Smooth muscle cell (in vitro differentiated cells): Measurements from ENCODE around the gene TTC16. TPM values are rescaled to one million over a fixed set of nuclear protein-coding genes. Genes with fewer than 3 reads are reported as not detected.

Experiments
- DNase-seq: peaks from one replicate; lab custom pipeline; 2025; ENCODE audit not compliant: unreplicated experiment; lab: John Stamatoyannopoulos, UW
- H2AFZ ChIP-seq: fragments of 200-600 bp; sonication (generic); 2 replicates; pipeline ENCODE4 v1.6.0; 2016; ENCODE audit warnings: antibody characterized with exemption, low read depth, mild to moderate bottlenecking
- H3F3A ChIP-seq: fragments of 200-600 bp; sonication (generic); 2 replicates; pipeline ENCODE4 v1.6.0; 2017; ENCODE audit warnings: antibody characterized with exemption, low read depth
- H3K27ac ChIP-seq: fragments of 200-600 bp; sonication (generic); 2 replicates; pipeline ENCODE4 v1.5.1; 2016; ENCODE audit warnings: low read depth, mild to moderate bottlenecking
- H3K27me3 ChIP-seq: fragments of 200-600 bp; sonication (generic); 2 replicates; pipeline ENCODE4 v1.6.1; 2016; ENCODE audit warnings: low read depth, mild to moderate bottlenecking
- H3K36me3 ChIP-seq: fragments of 200-600 bp; sonication (generic); 2 replicates; pipeline ENCODE4 v1.5.1; 2016; ENCODE audit warnings: low read depth
- H3K4me1 ChIP-seq: fragments of 200-600 bp; sonication (generic); 2 replicates; pipeline ENCODE4 v1.5.1; 2016; ENCODE audit warnings: low read depth
- H3K4me2 ChIP-seq: fragments of 200-600 bp; sonication (generic); 2 replicates; pipeline ENCODE4 v1.6.0; 2016; ENCODE audit warnings: mild to moderate bottlenecking
- H3K4me3 ChIP-seq: fragments of 200-600 bp; sonication (generic); 2 replicates; pipeline ENCODE4 v1.5.1; 2016; ENCODE audit warnings: mild to moderate bottlenecking
- H3K79me2 ChIP-seq: fragments of 200-600 bp; sonication (generic); 2 replicates; pipeline ENCODE4 v1.6.0; 2016; ENCODE audit warnings: low read depth, mild to moderate bottlenecking
- H3K9ac ChIP-seq: fragments of 200-600 bp; sonication (generic); 2 replicates; pipeline ENCODE4 v1.6.0; 2016; ENCODE audit warnings: low read depth
- H3K9me3 ChIP-seq: fragments of 200-600 bp; sonication (generic); replicated peaks from 2 replicates; pipeline ENCODE4 v1.5.1; 2016; ENCODE audit warnings: low read depth
- H4K20me1 ChIP-seq: fragments of 200-600 bp; sonication (generic); 2 replicates; pipeline ENCODE4 v1.6.0; 2016; ENCODE audit warnings: low read depth
- CTCF ChIP-seq: fragments of 200-600 bp; sonication (generic); IDR thresholded peaks from 2 replicates; pipeline ENCODE4 v1.5.1; 2017; ENCODE audit warnings: borderline replicate concordance, mild to moderate bottlenecking, antibody characterized with exemption; ENCODE audit not compliant: insufficient read depth, poor library complexity, severe bottlenecking
- WGBS: methylation state at CpG from one replicate; pipeline ENCODE4 v1.1.7; 2016; ENCODE audit warnings: low lambda C conversion rate; 5-methylcytosine and 5-hydroxymethylcytosine counted together
- polyA plus RNA-seq: library from polyadenylated mRNA; unstranded; fragments of >200 nt; fragmentation: Nextera tagmentation; extraction: Ambion mirVana; gene quantifications from 2 replicates; pipeline ENCODE4 v1.2.1, GENCODE V29; 2016
- total RNA-seq: library from RNA; depleted of rRNA; stranded (reverse); fragments of >200 nt; gene quantifications from 2 replicates; pipeline ENCODE4 v1.2.3, GENCODE V29; 2014

TTC16 gene
- total RNA-seq, result not detected in 2 replicates
- 0.22 TPM in 1 of 2 replicates, not detected in the other for polyA plus RNA-seq

GRCh38 chr9:127715470-127716337 is at the start of gene TTC16, which contains the start of gene PTRH1:
TSS of gene TTC16 (plus strand) at chr9:127716079. CDS start at chr9:127716146, 67 bp downstream.
TSS of gene PTRH1 (minus strand) at chr9:127715663. CDS start at chr9:127715639, 24 bp downstream.
- Histone ChIP-seq H4K20me1 (no peaks in the 10 kb centered on the region), H3K27me3 (no peaks in the 10 kb centered on the region), H3K4me1 (peaks cover 11% of the 10 kb centered on the region), H3K79me2 (no peaks in the 10 kb centered on the region), H3K4me2 (peak within 1 kb of the TSS; percentile 100), H3K27ac (peak within 1 kb of the TSS; percentile 63), H3K36me3 (no peaks in the 10 kb centered on the region), H3K9me3 (no peaks in the 10 kb centered on the region), H2AFZ (peak within 1 kb of the TSS; percentile 99), H3K9ac (peak within 1 kb of the TSS; percentile 85), H3F3A (no peaks in the 10 kb centered on the region), H3K4me3 (peak within 1 kb of the TSS; percentile 71)
- WGBS, result 8% methylated on average over 59 of the region's 65 CpGs
- peak; percentile 93 for DNase-seq
- no peak for TF ChIP-seq CTCF

- Histone ChIP-seq H3K79me2 (no peaks in the 10 kb centered on the region), H4K20me1 (no peaks in the 10 kb centered on the region), H2AFZ (no peak overlapping the region), H3K27ac (no peak overlapping the region), H3K36me3 (no peaks in the 10 kb centered on the region), H3K4me3 (no peak overlapping the region), H3K4me1 (no peaks in the 10 kb centered on the region), H3K9ac (no peak overlapping the region), H3K27me3 (no peaks in the 10 kb centered on the region), H3K9me3 (no peaks in the 10 kb centered on the region), H3K4me2 (no peak overlapping the region), H3F3A (no peaks in the 10 kb centered on the region)
- no peak for DNase-seq
- WGBS, result 92% methylated on average over 3 of the region's 3 CpGs
- TF ChIP-seq CTCF, result no peak
These were observed 48.6 kb upstream of the TTC16 start for GRCh38 chr9:127667127-127667844.

- H3K79me2 ChIP-seq, result no peaks in the 10 kb centered on the region
- H3K9ac ChIP-seq, result no peak overlapping the region
- WGBS, result 96% methylated on average over 18 of the region's 18 CpGs
- TF ChIP-seq CTCF, result no peak
- DNase-seq, result no peak
- H3K27me3 ChIP-seq, result no peaks in the 10 kb centered on the region
- H3K27ac ChIP-seq, result no peak overlapping the region
- no peak overlapping the region for H3K4me2 ChIP-seq
- no peaks in the 10 kb centered on the region for H3K36me3 ChIP-seq
- H3K4me3 ChIP-seq, result no peak overlapping the region
- H4K20me1 ChIP-seq, result no peaks in the 10 kb centered on the region
- H3K9me3 ChIP-seq, result no peaks in the 10 kb centered on the region
- H3K4me1 ChIP-seq, result no peaks in the 10 kb centered on the region
- no peak overlapping the region for H2AFZ ChIP-seq
- H3F3A ChIP-seq, result no peaks in the 10 kb centered on the region
These were observed 48.0 kb upstream of the TTC16 start for GRCh38 chr9:127667906-127668305.
